Measurements from ENCODE around the gene ITPKC.
"Not testable (repeated sequence)": the region's sequence is repeated elsewhere in the genome, so short reads cannot be mapped to it uniquely, and the experiment has no call there.

ITPKC gene

GRCh38 chr19:40775632-40776022, 58.7 kb downstream of the ITPKC start:
- peaks cover 13% of the 10 kb centered on the region for H3K36me3 ChIP-seq
- H3K27ac ChIP-seq: peak overlapping the region; percentile 28; the same call in 1 of the 2 replicates
- H3K4me1 ChIP-seq: peaks cover 50% of the 10 kb centered on the region
- H3K27me3 ChIP-seq: no peaks in the 10 kb centered on the region
- no peak overlapping the region for H3K4me3 ChIP-seq
- H3K9ac ChIP-seq: no peak overlapping the region
- TF ChIP-seq Cebpa-rat (IDR thresholded peaks at IDR 0.05): no peak
- no peaks in the 10 kb centered on the region for H4K20me1 ChIP-seq
- H3K9me3 ChIP-seq: peaks cover 12% of the 10 kb centered on the region
- peak overlapping the region; percentile 80 for H3K4me2 ChIP-seq

- Histone ChIP-seq H3K9me3 (peaks cover 5% of the 10 kb centered on the region; the same call in 1 of the 2 replicates), H3K9ac (no peak overlapping the region), H3K36me3 (peaks cover 11% of the 10 kb centered on the region), H3K27me3 (no peaks in the 10 kb centered on the region), H4K20me1 (no peaks in the 10 kb centered on the region), H3K4me1 (peaks cover 50% of the 10 kb centered on the region), H3K4me2 (peak overlapping the region; percentile 80), H3K4me3 (no peak overlapping the region), H3K27ac (peak overlapping the region; percentile 56; the same call in 1 of the 2 replicates)
- TF ChIP-seq Cebpa-rat (IDR thresholded peaks at IDR 0.05): no peak
Measured at GRCh38 chr19:40776364-40776763, 59.5 kb downstream of the ITPKC start.

GRCh38 chr19:40776932-40777644, 60.2 kb downstream of the ITPKC start:
- TF ChIP-seq Cebpa-rat (IDR thresholded peaks at IDR 0.05): no peak
- peak overlapping the region; percentile 98 for H3K27ac ChIP-seq
- H3K9ac ChIP-seq: peak overlapping the region; percentile 95
- no peaks in the 10 kb centered on the region for H4K20me1 ChIP-seq
- no peaks in the 10 kb centered on the region for H3K9me3 ChIP-seq
- no peaks in the 10 kb centered on the region for H3K27me3 ChIP-seq
- H3K4me2 ChIP-seq: peak overlapping the region; percentile 81
- H3K36me3 ChIP-seq: peaks cover 8% of the 10 kb centered on the region; the same call in 1 of the 2 replicates
- H3K4me1 ChIP-seq: peaks cover 50% of the 10 kb centered on the region
- peak overlapping the region; percentile 72 for H3K4me3 ChIP-seq

- Histone ChIP-seq H3K4me1 (peaks cover 50% of the 10 kb centered on the region), H4K20me1 (no peaks in the 10 kb centered on the region), H3K4me3 (peak overlapping the region; percentile 72), H3K9me3 (no peaks in the 10 kb centered on the region), H3K9ac (peak overlapping the region; percentile 95), H3K4me2 (peak overlapping the region; percentile 81), H3K36me3 (peaks cover 12% of the 10 kb centered on the region; the same call in 1 of the 2 replicates), H3K27me3 (no peaks in the 10 kb centered on the region), H3K27ac (peak overlapping the region; percentile 98)
- no peak for TF ChIP-seq Cebpa-rat (IDR thresholded peaks at IDR 0.05)
Measured at GRCh38 chr19:40777645-40777936, 60.7 kb downstream of the ITPKC start.

GRCh38 chr19:40777937-40778705, 61.2 kb downstream of the ITPKC start, which contains the start of gene RAB4B:
RAB4B (plus strand) TSS chr19:40778247; CDS start chr19:40778376, 129 bp downstream.
- H3K36me3 ChIP-seq: peaks cover 15% of the 10 kb centered on the region; the same call in 1 of the 2 replicates
- no peaks in the 10 kb centered on the region for H3K27me3 ChIP-seq
- H3K9ac ChIP-seq: peak within 1 kb of the TSS; percentile 95
- H4K20me1 ChIP-seq: no peaks in the 10 kb centered on the region
- H3K4me3 ChIP-seq: peak within 1 kb of the TSS; percentile 72
- peak within 1 kb of the TSS; percentile 91 for H3K4me2 ChIP-seq
- no peaks in the 10 kb centered on the region for H3K9me3 ChIP-seq
- TF ChIP-seq Cebpa-rat (IDR thresholded peaks at IDR 0.05): no peak
- peaks cover 50% of the 10 kb centered on the region for H3K4me1 ChIP-seq
- peak within 1 kb of the TSS; percentile 98 for H3K27ac ChIP-seq

- peak overlapping the region; percentile 98 for H3K27ac ChIP-seq
- peak overlapping the region; percentile 86 for H3K9ac ChIP-seq
- peaks cover 48% of the 10 kb centered on the region for H3K4me1 ChIP-seq
Measured at GRCh38 chr19:40778706-40779284, 61.9 kb downstream of the ITPKC start.

GRCh38 chr19:40780582-40780981, 63.7 kb downstream of the ITPKC start:
- Histone ChIP-seq H3K9me3 (no peaks in the 10 kb centered on the region), H3K27ac (no peak overlapping the region), H3K36me3 (peaks cover 27% of the 10 kb centered on the region; the same call in 1 of the 2 replicates), H3K9ac (no peak overlapping the region), H3K27me3 (no peaks in the 10 kb centered on the region), H3K4me1 (peaks cover 31% of the 10 kb centered on the region), H4K20me1 (no peaks in the 10 kb centered on the region), H3K4me3 (no peak overlapping the region), H3K4me2 (no peak overlapping the region)
- no peak for TF ChIP-seq Cebpa-rat (IDR thresholded peaks at IDR 0.05)

More at GRCh38 chr19:40778706-40779284, 61.9 kb downstream of the ITPKC start:
- no peaks in the 10 kb centered on the region for H4K20me1 ChIP-seq
- H3K9me3 ChIP-seq: no peaks in the 10 kb centered on the region
- peak overlapping the region; percentile 91 for H3K4me2 ChIP-seq
- H3K4me3 ChIP-seq: peak overlapping the region; percentile 72
- no peaks in the 10 kb centered on the region for H3K27me3 ChIP-seq
- peaks cover 15% of the 10 kb centered on the region; the same call in 1 of the 2 replicates for H3K36me3 ChIP-seq
- no peak for TF ChIP-seq Cebpa-rat (IDR thresholded peaks at IDR 0.05)

GRCh38 chr19:40781140-40781539, 64.2 kb downstream of the ITPKC start:
- H3K36me3 ChIP-seq: peaks cover 27% of the 10 kb centered on the region; the same call in 1 of the 2 replicates
- no peaks in the 10 kb centered on the region for H4K20me1 ChIP-seq
- H3K9ac ChIP-seq: no peak overlapping the region
- no peak overlapping the region for H3K4me2 ChIP-seq
- H3K27ac ChIP-seq: no peak overlapping the region
- H3K4me3 ChIP-seq: no peak overlapping the region
- TF ChIP-seq Cebpa-rat (IDR thresholded peaks at IDR 0.05): no peak
- peaks cover 25% of the 10 kb centered on the region for H3K4me1 ChIP-seq
- no peaks in the 10 kb centered on the region for H3K27me3 ChIP-seq
- H3K9me3 ChIP-seq: no peaks in the 10 kb centered on the region

GRCh38 chr19:40783711-40784110, 66.8 kb downstream of the ITPKC start:
- Histone ChIP-seq H4K20me1 (no peaks in the 10 kb centered on the region), H3K4me1 (peaks cover 22% of the 10 kb centered on the region), H3K9ac (no peak overlapping the region), H3K4me2 (no peak overlapping the region), H3K4me3 (no peak overlapping the region), H3K36me3 (peaks cover 38% of the 10 kb centered on the region; the same call in 1 of the 2 replicates), H3K27me3 (no peaks in the 10 kb centered on the region), H3K27ac (no peak overlapping the region), H3K9me3 (no peaks in the 10 kb centered on the region)
- TF ChIP-seq Cebpa-rat (IDR thresholded peaks at IDR 0.05): no peak

GRCh38 chr19:40784146-40784545, 67.2 kb downstream of the ITPKC start:
- H4K20me1 ChIP-seq, H3K4me2 ChIP-seq, H3K27ac ChIP-seq, H3K4me3 ChIP-seq, H3K27me3 ChIP-seq, H3K9ac ChIP-seq, H3K9me3 ChIP-seq: not testable (repeated sequence)
- peaks cover 18% of the 10 kb centered on the region for H3K4me1 ChIP-seq
- H3K36me3 ChIP-seq: peaks cover 38% of the 10 kb centered on the region; the same call in 1 of the 2 replicates

Data from BLaER1 (cell line).